Measurements from ENCODE around the gene DIPK1B.

DIPK1B gene

DNA sequence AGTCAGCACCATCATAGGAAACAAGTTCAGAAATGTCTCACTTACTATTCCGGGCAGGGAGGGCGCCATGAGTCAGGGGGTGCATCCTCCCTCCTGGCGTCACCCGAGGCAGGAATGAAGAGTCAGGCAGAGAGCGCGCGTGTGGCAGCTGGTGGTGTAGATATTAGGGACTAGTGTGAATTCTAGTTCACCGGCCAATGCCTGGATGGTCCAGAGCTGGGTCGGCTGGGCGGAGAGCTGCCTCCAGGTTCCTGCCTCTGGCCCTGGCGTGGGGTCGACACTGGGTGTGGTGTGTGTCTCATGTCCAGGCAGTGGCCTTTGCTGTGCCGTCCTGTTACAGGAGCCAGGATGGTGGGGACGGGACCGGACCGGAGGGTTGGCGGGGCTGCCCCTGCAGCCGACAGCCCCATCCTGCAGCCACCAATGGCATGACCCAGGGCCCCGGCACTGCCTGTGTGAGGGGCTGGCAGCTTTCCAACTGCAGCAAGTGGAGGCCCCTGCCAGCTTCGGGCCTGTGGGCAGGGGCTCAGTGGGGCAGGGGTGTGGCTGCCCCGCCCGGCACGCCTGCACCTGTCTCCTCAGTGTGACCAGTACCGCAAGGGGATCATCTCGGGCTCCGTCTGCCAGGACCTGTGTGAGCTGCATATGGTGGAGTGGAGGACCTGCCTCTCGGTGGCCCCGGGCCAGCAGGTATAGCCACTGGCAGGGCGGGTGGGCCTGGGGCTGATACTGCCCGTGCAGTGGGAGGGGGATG, 9.1 kb downstream of the DIPK1B start:
- no peak for DNase-seq

DNA sequence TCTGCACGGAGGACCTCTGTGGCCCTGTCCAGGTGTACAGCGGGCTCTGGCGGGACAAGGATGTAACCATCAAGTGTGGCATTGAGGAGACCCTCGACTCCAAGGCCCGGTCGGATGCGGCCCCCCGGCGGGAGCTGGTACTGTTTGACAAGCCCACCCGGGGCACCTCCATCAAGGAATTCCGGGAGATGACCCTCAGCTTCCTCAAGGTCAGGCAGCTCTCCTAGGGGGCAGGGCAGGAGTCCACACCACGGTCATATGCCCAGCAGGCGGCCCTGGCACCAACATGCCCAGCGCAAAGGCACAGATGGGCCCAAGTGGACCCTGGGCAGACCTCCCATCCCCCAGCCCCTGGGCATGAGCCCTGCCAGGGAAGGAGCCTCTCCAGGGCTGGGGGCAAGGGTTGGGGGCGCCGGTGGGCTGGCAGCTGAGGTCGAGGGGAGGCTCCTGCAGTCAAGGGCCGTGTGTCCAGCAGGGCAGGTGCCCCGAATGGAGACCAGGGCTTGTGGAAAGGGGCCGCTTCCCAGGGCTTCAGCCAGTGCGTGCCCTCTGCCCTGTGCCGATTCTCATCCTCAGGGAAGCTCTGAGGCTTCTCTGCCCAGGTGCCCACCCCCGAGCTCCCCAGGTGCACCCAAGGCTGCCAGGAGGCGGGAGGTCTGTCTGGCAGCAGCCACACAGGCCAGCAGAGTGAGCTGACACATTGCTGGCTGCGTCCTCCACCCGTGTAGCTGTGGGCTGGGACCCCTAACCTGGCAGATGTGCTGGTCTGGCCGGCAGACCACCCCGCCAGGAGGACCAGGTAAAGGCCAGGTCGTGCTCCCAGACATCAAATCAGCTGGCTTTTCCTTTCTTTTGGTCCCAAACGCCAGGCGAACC, 10.0 kb downstream of the DIPK1B start:
- no peak for DNase-seq

- no peak for DNase-seq
These were observed 10.6 kb downstream of the DIPK1B start for GRCh38 chr9:136722969-136723356.

GRCh38 chr9:136723362-136723976, 11.1 kb downstream of the DIPK1B start:
- DNase-seq: no peak

DNA sequence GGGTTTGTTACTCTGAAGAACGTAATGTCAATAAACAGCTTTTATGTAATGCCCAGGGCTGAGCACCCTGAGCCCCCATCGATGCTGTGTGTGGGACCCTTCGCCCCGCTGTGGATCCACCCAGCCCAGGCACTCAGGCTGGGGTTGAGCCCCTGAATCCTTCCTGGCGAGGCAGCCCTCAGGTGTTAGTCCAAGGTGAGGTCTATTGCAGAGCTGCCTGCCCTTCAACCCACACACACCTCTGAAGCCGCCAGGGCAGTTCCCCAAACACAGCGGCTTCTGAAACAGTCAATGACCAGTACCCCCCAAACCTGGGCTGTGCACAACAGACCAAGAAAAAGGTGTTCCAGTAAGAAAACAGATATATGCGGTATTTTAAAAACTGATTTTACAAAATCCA, 11.6 kb downstream of the DIPK1B start:
- no peak for DNase-seq

DNA sequence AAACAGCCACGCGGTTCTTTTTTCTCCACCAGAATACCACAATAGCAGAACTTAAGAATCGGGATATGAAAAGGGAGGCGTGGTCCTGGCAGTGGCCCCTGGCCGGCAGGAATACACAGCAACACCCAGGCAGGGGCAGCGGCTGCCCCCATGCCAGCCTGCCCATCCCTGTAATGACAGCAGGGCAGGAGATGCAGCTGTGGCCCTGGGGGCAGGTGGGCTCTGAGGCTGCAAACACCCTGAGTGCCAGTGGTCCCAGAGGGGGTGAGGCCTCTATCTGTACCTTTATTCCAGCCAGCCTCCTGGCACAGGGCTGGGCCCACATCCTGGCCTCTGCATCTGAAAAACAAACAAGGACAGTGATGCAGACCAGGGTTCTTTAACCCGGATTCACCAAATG, 12.4 kb downstream of the DIPK1B start:
- DNase-seq: no peak

DNA sequence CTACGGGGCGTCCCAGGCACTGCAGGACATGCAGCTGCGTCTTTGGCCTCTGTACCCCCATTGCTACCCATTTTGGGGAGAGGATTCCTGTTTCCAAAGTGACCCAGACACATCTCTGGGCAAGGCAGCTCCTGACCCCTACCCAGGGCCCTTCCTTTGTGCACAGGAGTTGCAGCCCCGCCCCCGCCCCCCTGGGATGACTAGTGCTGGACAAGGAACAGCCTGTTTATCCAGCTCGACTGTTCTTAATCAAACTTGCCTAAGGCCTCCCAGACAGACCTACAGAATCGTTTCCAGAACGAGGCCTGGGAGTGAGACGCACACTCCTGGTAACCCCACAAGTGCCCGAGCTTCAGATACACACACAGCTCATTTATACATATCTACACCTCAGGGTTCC, 13.2 kb downstream of the DIPK1B start:
- DNase-seq: no peak

- no peak for DNase-seq
These were observed 13.7 kb downstream of the DIPK1B start for GRCh38 chr9:136726118-136726517.

DNA sequence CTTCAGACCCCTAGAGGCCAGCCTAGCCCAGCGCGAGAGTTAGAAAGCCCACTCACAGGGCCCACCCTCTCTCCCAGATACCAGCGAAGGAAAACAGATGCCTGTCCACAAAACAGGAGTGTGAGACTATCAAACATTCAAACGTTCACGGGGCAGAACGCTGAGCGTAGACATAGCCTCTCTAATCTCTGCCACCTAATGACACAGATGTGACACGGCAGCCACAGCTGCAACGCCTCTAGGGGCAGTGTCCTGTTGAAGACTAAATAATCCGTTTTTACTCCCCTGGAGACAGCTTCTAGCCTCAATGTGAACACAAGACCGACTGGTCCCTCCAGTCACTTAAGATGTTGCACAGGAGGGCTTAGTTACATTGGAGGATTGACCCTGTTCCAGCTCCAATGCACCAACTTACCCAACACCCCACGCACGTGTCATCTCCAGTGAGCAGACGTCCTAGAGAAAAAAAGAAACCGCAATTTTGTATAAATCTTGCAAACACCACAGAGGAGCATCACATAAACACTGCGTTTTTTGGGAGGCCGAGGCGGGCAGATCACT, 14.3 kb downstream of the DIPK1B start:
- no peak for DNase-seq

- DNase-seq: peak; percentile 93
These were observed 15.7 kb downstream of the DIPK1B start for GRCh38 chr9:136728080-136728547.

GRCh38 chr9:136728548-136729123, 16.3 kb downstream of the DIPK1B start:
- no peak for DNase-seq

DNA sequence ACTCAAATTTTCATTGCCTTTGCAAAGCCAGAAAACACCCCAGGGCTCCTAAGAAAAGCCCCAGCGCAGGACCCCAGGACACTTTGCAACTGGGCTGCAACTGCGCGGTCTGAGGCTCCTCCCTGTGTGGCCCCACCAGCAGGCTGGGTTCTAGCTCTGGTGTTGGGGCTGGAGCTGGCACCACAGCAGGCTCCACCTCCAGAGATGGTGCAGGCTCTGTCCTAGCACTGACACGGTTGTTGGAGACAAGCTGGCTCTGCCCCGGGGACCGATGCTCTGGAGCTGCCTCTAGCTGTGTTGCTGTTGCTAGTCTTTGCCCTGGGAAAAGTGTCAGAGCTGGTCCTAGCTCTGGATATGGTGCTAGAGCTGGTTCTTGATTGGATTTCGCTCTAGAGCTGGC, 16.8 kb downstream of the DIPK1B start:
- no peak for DNase-seq

GRCh38 chr9:136729926-136730325, 17.6 kb downstream of the DIPK1B start:
- DNase-seq: no peak

DNA sequence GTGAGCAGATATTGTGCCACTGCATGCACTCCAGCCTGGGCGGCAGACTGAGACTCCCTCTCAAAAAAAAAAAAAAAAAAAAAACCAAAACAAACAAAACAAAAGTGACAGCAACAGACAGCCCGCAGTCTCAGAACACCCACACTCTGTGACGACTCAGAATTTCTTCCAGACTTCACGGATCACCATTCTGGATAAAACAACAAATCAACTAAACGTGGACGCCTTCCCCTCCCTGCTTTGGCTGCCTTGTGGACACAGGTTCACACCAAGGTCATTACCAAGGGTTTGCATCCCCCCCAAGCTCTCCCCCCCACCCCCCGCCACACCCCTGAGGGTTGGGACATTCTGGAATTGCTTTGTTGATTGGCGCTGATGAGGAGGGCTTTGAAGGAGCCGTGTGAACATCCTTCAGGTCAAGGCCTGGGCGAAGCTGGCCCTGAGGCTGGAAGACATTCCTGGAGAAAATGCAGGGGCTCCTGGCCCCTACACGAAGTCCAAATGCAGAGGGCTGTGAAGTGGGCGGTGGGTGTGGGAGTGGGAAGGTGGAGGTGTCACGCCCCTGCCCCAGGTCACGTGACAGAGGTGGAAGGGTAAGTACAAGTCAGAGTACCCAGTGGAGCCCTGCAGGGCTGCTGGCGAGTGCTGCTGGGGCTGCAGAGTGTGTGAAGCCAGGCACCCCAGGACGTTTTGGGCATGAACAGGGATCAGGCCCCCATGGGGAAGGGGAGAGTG, 20.2 kb downstream of the DIPK1B start:
- DNase-seq: no peak

DNA sequence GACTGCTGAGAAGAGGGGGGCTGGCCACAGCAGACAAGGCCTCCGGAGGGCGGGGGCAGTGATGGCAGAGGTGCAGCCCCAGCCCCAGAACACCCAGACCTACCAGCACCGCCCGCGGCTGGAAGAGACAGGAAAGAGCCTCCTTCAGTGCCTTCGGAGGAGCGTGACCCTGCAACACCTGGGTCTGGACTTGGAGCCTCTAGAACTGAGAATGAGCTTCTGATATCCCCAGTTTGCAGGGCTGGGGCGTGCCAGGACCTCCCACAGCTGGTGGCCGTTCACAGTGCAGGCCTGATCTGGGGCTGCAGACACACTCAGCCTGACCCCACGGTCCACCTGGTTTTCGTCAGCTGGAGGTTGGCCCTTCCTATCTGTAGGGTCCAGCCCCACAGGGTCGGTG, 21.2 kb downstream of the DIPK1B start:
- no peak for DNase-seq

- no peak for DNase-seq
These were observed 22.6 kb downstream of the DIPK1B start for GRCh38 chr9:136734837-136735496.

DNA sequence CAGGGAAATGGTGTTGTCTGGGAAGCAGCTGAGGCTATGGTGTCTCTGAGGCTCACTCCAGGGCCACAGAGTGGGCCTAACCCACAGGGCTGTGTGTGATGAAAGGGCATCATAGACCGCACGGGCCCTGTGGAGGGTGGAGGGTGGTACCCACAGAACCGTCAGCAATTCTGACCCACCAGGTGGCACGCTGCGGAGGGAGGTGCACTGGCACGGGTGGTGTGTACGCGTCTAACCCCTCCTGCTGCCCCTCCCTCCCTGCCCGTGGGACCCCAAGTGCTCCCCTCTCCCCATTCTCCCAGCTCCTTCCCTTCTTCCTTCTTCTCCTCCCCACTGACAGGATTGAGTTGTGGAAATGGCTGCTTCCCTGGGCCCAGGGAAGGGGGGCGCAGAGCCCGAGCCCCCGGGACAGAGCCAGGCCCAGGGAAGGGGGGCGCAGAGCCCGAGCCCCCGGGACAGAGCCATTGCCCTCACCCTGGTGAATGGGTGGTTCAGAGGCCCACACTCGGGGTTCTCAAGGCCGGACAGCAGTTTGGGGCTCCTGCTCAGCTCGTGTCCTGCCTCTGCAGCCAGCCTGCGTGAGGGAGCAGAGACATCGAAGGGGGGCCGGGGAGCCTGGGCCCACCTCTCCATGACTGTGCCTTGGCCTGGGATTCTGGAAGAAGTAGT, 23.6 kb downstream of the DIPK1B start:
- DNase-seq: no peak

DNA sequence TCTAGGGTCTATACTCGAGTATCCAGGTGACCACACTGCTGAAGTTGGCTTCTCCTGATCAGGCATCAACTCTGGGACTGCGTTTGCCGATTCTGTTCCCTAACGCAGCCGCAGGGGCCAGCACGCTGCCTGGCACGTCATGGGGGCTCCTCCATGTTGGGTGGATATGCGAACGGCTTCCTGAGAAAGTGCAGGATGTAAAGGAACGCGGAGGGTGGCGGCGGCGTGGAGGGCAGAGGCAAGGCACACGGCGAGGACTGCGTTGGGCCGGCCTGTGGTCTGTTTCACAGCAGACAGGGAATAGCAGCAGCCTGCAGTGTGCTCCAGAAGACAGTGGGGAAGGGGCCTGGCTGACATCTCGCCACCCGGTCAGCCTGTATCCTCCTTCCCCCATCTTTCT, 26.6 kb downstream of the DIPK1B start:
- no peak for DNase-seq

- DNase-seq: no peak
These were observed 27.1 kb downstream of the DIPK1B start for GRCh38 chr9:136739509-136739908.

- no peak for DNase-seq
These were observed 27.7 kb downstream of the DIPK1B start for GRCh38 chr9:136740069-136740468.

DNA sequence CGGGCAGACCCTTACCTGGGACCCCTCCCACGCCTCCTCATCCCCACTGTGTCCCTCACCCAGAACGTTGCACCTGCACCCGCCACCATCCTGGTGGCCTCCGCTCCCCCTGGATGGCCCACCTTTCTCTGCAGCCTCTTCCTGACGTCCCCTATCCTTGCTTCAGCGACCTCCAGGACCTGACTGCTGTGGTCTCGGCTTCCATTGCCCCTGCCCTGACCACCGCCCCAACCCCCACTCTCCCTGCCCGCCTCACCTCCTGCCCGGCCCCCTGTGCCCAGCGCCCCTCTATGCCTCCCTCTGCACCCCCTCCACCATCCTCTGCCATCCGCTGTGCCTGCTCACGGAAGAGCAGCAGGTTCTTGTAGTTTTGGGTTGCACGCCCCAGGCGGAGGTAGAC, 28.1 kb downstream of the DIPK1B start:
- no peak for DNase-seq

All from NCI-H2171 (cell line).